ENCODE results near the gene LRRC45.
"Not testable (repeated sequence)": the region's sequence is repeated elsewhere in the genome, so short reads cannot be mapped to it uniquely, and the experiment has no call there.

The LRRC45 gene

DNA sequence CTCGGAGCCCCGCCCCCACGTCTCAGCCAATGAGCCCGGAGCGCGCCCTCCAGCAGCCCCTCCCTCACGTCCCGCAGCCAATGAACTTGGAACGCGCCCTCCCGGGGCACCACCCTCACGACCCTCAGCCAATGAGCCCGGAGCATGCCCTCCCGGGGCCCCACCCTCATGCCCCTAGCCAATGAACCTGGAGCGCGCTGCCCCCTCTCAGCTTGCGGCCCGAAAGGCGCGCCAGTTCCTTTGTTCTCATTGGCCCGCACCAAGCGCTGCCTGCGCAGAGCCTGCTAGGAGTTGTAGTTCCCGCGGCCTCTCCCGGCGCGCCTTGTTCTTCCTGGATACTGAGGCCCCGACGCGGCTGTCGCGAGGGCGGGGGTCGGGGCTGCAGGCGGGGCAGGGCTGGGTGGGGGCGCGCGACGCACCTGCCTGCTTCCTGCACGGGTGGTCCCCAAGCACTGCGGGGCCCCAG is at the start of gene LRRC45:
Gene LRRC45 (plus strand): TSS at position 325 of the 466 bp plus-strand sequence. CDS start 339 bp downstream, outside the sequence.
- DNase-seq: peak; percentile 100

DNA sequence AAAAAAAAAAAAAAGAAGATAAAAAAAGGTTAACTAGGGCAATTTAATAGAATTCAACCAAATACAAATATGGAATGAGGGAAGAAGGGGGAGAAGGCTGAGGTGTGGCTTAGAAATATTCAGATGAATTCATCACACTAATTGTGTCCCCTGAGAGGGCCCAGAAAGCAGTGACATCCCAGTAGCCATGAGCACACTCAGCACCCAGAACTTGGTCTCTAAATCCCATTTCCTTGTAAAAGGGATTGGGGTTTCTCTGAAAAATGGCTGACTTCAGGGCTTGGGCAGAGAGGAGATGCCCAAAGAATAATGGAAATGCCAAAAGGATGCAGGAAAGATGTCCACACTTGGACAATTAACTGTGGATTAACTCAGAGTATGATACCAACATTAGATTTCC is 49.7 kb upstream of the LRRC45 start:
- DNase-seq: no peak

DNA sequence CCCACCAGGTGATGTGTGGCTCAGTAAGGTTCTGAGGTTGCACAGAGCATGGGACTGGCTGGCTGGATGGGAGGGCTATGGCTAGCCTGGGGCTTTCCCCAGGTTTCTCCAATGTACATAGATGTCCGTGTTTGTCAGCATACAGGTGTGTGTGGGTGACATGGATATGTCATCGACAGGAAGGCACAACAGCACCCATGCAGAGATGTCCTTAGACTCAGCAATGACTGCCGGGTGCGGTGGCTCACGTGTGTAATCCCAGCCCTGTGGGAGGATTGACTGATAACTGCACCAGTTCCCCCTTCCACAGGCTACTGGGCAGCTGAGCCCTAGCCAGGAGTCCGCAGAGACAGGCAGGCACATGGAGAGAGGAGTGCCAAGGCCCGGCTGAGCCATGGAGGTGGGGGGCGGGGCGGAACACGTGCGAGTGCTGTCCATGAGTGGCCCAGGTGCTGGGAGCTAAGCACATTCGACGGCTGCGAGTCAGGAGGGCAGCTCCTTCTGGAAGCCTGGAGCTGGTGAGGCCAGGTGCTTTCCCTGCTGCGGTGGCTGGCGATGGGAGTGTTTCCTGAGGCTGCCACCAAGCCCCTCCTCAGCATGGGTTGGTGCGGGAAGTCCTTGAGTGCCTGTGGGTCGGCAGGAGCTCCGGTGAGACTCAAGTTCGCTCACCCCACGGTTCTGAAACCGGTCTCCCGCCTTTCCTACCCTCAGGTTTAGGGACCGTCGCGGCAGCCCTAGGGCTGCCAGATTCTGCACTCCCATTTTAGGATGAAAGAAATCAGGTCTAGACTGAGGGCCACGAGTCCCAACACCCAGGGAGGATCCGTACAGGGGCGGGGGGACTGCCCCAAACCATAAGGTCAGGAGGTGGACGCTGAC is 46.5 kb upstream of the LRRC45 start:
- DNase-seq: no peak

GRCh38 chr17:81977211-81977808 is 45.8 kb upstream of the LRRC45 start, which contains the start of gene ASPSCR1:
TSS of gene ASPSCR1 (plus strand) at chr17:81977629. CDS start at chr17:81977647, 18 bp downstream.
- DNase-seq: peak; percentile 88

- no peak for DNase-seq
These were observed 44.4 kb upstream of the LRRC45 start for GRCh38 chr17:81978524-81979298.

- DNase-seq: no peak
These were observed 43.0 kb upstream of the LRRC45 start for GRCh38 chr17:81980122-81980521.

DNA sequence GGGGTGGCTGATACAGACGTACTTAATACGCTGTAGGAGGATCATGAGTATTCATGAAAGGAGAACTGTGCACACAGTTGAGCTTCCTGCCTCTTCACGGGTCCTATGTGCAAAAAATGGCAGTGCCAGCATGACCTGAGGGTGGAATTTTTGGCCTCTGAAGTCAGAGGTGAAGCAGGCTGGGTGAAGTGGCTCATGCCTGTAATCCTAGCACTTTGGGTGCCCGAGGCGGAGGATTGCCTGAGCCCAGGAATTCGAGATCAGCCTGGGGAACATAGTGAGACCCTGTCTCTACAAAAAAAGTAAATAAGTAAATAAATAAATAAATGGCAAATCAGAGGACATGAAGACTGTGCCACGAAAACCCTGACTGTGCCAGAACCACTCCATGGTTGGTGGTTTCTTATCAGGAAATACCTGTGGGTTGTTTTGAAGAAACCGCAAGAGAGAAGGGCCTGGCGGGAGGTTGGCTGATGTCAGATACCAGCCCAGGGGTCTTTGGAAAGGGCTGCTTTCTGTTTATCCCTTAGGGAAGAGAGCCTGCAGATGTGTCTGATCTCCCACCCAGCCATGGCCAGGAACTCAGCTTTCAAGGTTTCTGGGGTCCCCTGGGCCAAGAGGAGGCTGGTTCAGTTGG is 42.3 kb upstream of the LRRC45 start:
- DNase-seq: no peak

DNA sequence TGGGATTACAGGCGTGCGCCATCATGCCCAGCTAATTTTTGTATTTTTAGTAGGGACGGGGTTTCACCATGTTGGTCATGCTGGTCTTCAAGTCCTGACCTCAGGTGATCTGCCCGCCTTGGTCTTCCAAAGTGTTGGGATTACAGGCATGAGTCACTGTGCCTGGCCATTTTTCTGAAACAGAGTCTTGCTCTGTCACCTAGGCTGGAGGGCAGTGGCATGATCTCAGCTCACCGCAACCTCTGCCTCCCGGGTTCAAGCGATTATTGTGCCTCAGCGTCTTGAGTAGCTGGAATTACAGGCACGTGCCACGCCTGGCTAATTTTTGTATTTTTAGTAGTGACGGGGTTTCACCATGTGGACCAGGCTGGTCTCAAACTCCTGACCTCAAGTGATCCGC is 41.6 kb upstream of the LRRC45 start:
- DNase-seq: not testable (repeated sequence)

- no peak for DNase-seq
These were observed 40.0 kb upstream of the LRRC45 start for GRCh38 chr17:81983011-81983638.

GRCh38 chr17:81983639-81984373 is 39.3 kb upstream of the LRRC45 start:
- no peak for DNase-seq

GRCh38 chr17:81984773-81985410 is 38.2 kb upstream of the LRRC45 start:
- DNase-seq: no peak

DNA sequence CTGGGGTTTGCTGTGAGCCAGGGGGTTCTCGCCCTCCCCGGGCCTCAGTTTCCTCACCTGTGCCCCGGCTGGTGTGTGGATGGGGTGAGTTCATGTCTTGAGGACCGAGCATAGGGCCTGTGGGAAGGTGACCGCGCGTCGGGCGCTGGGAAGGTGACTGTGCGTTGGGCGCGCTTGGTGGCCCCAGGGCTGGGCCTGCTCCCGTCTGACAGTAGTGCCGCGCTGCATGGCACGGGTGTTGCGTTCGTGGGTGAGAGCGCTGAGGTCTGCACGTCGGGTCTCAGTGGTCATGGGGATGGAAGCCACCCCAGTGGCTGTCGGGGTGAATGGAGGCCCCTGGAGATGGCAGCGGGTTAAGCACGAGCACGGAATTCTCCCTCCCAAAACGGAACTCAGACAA is 36.5 kb upstream of the LRRC45 start:
- DNase-seq: no peak

DNA sequence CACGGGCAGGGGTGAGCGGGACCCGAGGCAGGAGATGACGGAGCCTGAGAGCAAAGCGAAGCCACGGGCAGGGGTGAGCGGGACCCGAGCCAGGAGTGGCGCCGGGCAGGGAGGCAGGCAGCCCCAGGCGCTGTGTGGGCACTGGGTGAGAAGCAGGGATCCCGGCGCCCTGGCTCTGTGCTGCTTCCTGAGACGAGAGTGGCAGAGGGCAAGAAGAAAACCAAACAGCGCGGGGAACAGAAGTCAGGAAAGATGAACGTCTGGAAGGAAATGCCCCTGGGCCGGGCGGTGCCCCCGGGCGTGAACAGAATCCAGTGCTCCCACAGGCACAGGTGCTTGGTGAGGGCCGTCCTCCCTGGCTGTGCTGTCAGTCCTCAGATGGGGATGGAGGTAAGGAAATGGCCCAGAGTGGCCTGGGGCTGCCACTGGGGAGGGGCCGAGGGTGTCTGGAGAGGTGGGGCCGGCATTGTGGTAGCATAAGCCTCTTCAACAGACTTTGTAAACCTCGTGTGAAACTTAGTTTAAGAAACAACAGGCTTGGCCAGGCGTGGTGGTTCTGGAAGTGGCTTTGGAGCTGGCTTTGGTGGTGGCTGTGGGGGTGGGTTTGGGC is 35.8 kb upstream of the LRRC45 start:
- no peak for DNase-seq

DNA sequence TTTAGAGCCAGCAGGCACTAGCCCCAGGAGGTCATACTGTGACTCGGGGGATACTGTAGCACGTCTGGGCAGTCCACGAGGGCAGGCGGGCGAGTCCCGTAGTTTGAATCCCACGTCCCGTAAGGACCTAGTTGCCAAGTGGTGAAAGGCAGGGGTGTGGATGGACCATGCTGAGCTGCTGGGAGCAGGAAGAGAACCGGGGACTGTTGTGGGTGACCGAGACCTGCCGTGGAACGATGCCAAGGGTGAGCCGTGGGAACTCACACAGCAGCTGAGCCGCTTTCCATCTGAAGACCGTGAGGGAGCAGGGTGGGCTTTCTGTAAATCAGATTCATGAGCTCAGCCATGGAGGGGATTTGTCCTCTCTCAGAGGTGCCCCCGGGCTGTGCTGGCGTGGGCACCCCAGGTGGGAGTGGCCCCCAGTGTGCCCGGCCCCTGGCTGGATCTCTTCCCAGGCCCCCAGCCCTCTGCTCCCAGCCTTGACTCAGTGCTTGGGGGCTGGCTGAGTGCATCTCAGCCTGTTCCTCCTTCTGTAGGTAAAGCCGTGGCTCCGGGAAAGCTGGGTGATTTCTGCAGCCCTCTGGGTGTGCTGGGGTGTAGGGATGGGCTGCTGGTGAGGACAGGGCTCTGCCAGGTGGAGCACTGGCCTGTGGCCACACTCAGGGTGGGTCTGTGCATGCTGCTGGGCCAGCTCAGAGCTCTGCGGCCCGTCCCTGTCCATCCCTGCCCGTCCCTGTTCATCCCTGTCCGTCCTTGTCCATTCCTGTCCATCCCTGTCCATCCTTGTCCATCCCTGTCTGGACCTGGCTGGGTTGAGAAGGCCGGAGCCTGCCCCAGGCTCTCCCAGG is 32.0 kb upstream of the LRRC45 start:
- DNase-seq: no peak

DNA sequence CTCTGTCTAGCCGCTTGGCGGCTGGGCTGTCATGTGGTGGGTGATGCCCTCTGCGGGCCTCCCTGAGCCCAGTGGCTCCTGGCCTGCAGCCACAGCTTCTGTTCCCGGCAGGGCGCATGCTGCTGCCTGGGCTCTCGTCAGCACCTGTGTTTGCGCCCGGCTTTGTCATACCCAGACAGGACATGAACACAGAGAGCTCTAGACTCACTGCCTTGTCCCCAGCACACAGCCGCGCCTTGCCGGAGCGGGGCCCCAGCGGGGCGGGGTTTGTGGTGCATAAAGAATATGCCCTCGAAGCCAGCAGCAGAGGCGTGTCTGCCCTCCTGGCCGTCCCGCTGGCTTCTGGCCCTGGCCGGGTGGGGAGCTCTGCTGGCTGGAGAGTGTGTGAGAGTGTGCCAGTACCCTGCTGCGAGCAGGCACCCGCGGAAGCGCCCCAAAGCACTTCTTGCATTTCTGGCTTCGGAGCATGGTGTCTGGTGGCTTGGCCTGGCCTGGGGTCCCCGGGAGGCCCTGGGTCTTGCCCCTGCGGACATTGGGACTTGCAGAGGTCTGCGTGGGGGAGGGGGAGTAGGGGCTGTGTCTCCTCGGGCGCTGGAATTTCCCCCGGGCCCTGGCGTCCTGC is 31.3 kb upstream of the LRRC45 start:
- DNase-seq: no peak

GRCh38 chr17:81992306-81993102 is 30.6 kb upstream of the LRRC45 start:
- DNase-seq: no peak

DNA sequence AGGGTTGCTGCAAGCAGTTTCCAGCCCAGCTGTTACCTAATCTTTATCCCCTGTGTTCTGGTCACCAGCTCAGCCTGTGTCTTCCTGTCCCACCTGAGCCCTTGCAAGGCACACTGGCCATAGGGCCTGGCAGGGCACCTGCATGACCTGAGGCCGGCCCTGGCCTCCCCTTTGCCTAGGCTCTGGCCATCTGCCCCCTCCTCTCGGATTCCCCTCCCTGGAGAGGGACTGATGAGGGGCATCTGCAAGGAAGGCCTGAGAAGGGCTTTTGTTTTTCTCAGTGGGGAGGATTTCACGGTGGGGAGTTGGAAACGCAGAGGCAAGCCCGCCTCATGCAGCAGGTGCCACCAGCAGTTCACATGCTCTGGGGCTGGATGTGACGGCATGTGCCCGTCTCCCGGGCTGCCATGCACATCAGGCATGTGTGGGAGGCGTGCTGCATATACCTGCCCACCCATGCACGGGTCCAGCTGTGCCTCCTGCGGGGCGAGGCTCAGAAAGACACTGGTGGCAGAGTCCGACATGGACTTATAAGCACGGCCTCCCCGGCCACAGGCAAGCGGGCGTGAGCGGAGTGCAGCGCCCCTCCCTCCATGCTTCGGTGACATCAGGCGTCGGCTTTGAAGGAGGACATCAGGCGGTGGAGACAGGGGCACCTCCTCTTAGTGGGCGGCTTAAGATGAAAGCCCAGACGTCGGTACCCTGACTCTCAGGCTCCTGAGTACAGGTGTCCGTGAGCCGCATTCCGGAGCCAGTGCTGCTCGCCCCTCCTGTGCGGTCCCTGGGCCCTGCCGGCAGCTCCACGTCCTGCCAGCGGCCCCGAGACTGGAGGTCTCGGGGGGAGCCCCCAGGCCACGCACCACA is 29.1 kb upstream of the LRRC45 start:
- DNase-seq: no peak
